Loucy (cell line): ENCODE measurements around the gene ANGPT4.

ENCODE experiments used
- H2AFZ ChIP-seq: fragments of 200-600 bp; sonication (generic); 2 replicates; pipeline ENCODE4 v1.6.0; 2016; ENCODE audit warnings: antibody characterized with exemption, mild to moderate bottlenecking, low read length, moderate library complexity
- H3F3A ChIP-seq: fragments of 200-600 bp; 2 replicates; pipeline ENCODE4 v1.6.0; 2016; ENCODE audit warnings: antibody characterized with exemption, low read depth, mild to moderate bottlenecking
- H3K27me3 ChIP-seq: fragments of 200-600 bp; sonication (generic); 2 replicates; pipeline ENCODE4 v1.6.1; 2014; ENCODE audit warnings: low read length, mild to moderate bottlenecking; ENCODE audit not compliant: insufficient read depth, poor library complexity, severe bottlenecking
- H3K36me3 ChIP-seq: fragments of 200-600 bp; sonication (generic); 2 replicates; pipeline ENCODE4 v1.6.1; 2016; ENCODE audit warnings: low read length; ENCODE audit not compliant: insufficient read depth
- H3K4me1 ChIP-seq: fragments of 200-600 bp; sonication (generic); 2 replicates; pipeline ENCODE4 v1.5.1; 2014; ENCODE audit warnings: low read length, mild to moderate bottlenecking; ENCODE audit not compliant: insufficient read depth, poor library complexity, severe bottlenecking
- H3K4me2 ChIP-seq: fragments of 200-600 bp; sonication (generic); 2 replicates; pipeline ENCODE4 v1.6.0; 2014; ENCODE audit warnings: antibody characterized with exemption, low read length, low read depth, mild to moderate bottlenecking; ENCODE audit not compliant: poor library complexity, severe bottlenecking
- H3K4me3 ChIP-seq: fragments of 200-600 bp; sonication (generic); 2 replicates; pipeline ENCODE4 v1.5.1; 2014; ENCODE audit warnings: low read length, mild to moderate bottlenecking, mixed read lengths; ENCODE audit not compliant: poor library complexity, severe bottlenecking
- H3K79me2 ChIP-seq: fragments of 200-600 bp; sonication (generic); 2 replicates; pipeline ENCODE4 v1.6.1; 2014; ENCODE audit warnings: low read length; ENCODE audit not compliant: insufficient read depth
- H3K9ac ChIP-seq: fragments of 200-600 bp; sonication (generic); 2 replicates; pipeline ENCODE4 v1.6.0; 2014; ENCODE audit warnings: mild to moderate bottlenecking, low read depth, low read length, moderate library complexity; ENCODE audit not compliant: poor library complexity, severe bottlenecking
- H3K9me2 ChIP-seq: fragments of 200-600 bp; sonication (generic); replicated peaks from 2 replicates; pipeline ENCODE4 v1.6.1; 2016; ENCODE audit warnings: low read depth, low read length, mixed read lengths
- H3K9me3 ChIP-seq: fragments of 200-600 bp; sonication (generic); 2 replicates; pipeline ENCODE4 v1.6.1; 2014; ENCODE audit warnings: mild to moderate bottlenecking, antibody characterized with exemption, low read length, low read depth; ENCODE audit not compliant: insufficient read depth
- H4K20me1 ChIP-seq: fragments of 200-600 bp; sonication (generic); 2 replicates; pipeline ENCODE4 v1.6.0; 2014; ENCODE audit warnings: antibody characterized with exemption, low read length, mild to moderate bottlenecking; ENCODE audit not compliant: insufficient read depth, poor library complexity, severe bottlenecking
- EZH2phosphoT487 ChIP-seq: fragments of 200-600 bp; IDR thresholded peaks from 2 replicates; pipeline ENCODE4 v1.6.1; 2018; ENCODE audit warnings: antibody characterized with exemption, mild to moderate bottlenecking, moderate library complexity, borderline replicate concordance
- TF ChIP-seq, protein P1 (sequence below): fragments of 200-600 bp; sonication (generic); conservative IDR thresholded peaks from 2 replicates; pipeline ENCODE4 v1.5.1; 2014; ENCODE audit warnings: mild to moderate bottlenecking, antibody characterized with exemption, low read length

ANGPT4 gene

DNA sequence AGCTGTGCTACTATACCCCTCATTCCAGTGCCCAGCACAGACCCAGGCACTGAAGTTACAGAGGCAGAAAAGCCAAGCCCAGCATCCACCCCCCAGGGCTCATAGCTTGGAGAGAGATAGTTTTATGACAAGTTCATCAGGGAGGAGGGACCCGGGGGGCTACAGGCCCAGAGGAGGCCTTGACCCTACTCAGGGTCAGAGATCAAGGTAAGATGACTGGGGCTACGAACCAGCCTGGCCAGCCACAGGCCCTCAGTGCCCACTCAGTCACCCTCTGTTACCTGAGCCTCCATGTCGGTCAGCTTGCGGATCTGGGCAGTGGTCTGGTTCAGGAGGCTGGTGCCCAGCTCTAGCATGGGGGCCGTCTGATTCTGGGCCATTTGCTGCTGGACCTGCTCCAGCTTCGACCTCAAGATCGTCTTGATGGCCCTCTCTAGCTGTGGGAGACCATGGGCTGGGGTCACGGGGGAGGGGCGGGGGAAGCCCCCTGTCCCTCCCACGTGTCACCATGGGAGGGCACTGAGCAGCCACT lies 26.1 kb downstream of the ANGPT4 start:
- H2AFZ ChIP-seq, result no peak overlapping the region
- no peak overlapping the region for H3K4me3 ChIP-seq
- no peaks in the 10 kb centered on the region for H3K27me3 ChIP-seq
- TF ChIP-seq, protein P1, sequence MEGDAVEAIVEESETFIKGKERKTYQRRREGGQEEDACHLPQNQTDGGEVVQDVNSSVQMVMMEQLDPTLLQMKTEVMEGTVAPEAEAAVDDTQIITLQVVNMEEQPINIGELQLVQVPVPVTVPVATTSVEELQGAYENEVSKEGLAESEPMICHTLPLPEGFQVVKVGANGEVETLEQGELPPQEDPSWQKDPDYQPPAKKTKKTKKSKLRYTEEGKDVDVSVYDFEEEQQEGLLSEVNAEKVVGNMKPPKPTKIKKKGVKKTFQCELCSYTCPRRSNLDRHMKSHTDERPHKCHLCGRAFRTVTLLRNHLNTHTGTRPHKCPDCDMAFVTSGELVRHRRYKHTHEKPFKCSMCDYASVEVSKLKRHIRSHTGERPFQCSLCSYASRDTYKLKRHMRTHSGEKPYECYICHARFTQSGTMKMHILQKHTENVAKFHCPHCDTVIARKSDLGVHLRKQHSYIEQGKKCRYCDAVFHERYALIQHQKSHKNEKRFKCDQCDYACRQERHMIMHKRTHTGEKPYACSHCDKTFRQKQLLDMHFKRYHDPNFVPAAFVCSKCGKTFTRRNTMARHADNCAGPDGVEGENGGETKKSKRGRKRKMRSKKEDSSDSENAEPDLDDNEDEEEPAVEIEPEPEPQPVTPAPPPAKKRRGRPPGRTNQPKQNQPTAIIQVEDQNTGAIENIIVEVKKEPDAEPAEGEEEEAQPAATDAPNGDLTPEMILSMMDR, result no peak
- TF ChIP-seq EZH2phosphoT487, result no peak
- no peaks in the 10 kb centered on the region for H4K20me1 ChIP-seq
- H3K79me2 ChIP-seq, result no peaks in the 10 kb centered on the region
- H3K9ac ChIP-seq, result no peak overlapping the region
- H3K36me3 ChIP-seq, result no peaks in the 10 kb centered on the region
- H3K9me3 ChIP-seq, result no peaks in the 10 kb centered on the region
- no peaks in the 10 kb centered on the region for H3F3A ChIP-seq
- H3K4me2 ChIP-seq, result no peak overlapping the region
- H3K9me2 ChIP-seq, result no peaks in the 10 kb centered on the region
- H3K4me1 ChIP-seq, result peaks cover 8% of the 10 kb centered on the region

DNA sequence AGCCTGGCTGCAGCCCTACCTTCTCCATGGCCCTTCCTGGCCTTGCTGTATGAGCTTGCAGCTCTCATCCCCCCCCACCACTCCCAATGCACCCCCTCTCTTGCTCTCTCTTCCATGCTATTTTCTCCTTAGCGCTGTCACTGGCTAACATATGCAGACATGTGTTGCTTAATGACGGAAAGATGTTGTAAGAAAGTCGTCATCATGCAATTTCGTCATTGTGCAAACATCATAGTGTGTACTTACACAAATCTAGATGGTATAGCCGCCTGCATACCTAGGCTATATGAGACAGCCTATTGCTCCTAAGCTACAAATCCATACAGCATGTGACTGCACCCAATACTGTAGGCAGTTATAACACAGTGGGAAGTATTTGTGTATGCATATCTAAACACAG lies 27.0 kb downstream of the ANGPT4 start:
- Histone ChIP-seq H3K9ac (no peak overlapping the region), H4K20me1 (no peaks in the 10 kb centered on the region), H3K4me1 (peaks cover 8% of the 10 kb centered on the region), H3F3A (no peaks in the 10 kb centered on the region), H3K4me3 (no peak overlapping the region), H3K79me2 (no peaks in the 10 kb centered on the region), H3K27me3 (no peaks in the 10 kb centered on the region), H2AFZ (no peak overlapping the region), H3K9me2 (no peaks in the 10 kb centered on the region), H3K36me3 (no peaks in the 10 kb centered on the region), H3K9me3 (no peaks in the 10 kb centered on the region), H3K4me2 (no peak overlapping the region)
- TF ChIP-seq EZH2phosphoT487, result no peak
- TF ChIP-seq, protein P1, result no peak

DNA sequence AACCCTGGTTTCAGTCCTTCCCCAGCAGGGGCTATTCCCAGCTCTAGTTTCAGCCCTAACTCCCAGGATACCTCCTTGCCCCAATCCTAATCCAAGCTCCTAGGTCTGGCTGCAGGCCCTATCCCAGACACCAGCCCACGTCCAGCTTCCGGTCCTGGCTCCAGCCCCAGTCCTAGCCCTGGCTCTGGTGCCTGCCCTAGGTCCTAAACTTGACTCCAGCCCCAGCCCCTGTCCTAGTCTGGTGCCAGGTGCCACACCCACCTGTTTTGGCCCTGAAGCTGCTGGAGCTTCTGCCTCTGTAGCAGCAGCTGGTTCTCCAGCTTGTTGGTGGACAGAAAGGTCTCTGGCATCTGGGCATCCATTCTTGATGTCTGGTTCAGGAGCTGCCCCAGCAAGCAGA lies 28.1 kb downstream of the ANGPT4 start:
- H3K36me3 ChIP-seq, result no peaks in the 10 kb centered on the region
- no peak overlapping the region for H2AFZ ChIP-seq
- no peak overlapping the region for H3K9ac ChIP-seq
- no peaks in the 10 kb centered on the region for H3K9me3 ChIP-seq
- H3F3A ChIP-seq, result no peaks in the 10 kb centered on the region
- H3K9me2 ChIP-seq, result no peaks in the 10 kb centered on the region
- peaks cover 8% of the 10 kb centered on the region for H3K4me1 ChIP-seq
- H3K79me2 ChIP-seq, result no peaks in the 10 kb centered on the region
- H3K27me3 ChIP-seq, result no peaks in the 10 kb centered on the region
- no peak overlapping the region for H3K4me3 ChIP-seq
- no peak for TF ChIP-seq EZH2phosphoT487
- TF ChIP-seq, protein P1, result no peak
- H4K20me1 ChIP-seq, result no peaks in the 10 kb centered on the region
- no peak overlapping the region for H3K4me2 ChIP-seq
